Neuronal stem cell (in vitro differentiated cells): ENCODE measurements around the gene PRPH2.

Experiments used
- DNase-seq: peaks from one replicate; pipeline ENCODE4 v3.0.0-alpha.2; 2013; ENCODE audit warnings: low spot score
- H2AFZ ChIP-seq: one replicate; pipeline ENCODE4 v1.6.1; 2013; ENCODE audit warnings: mild to moderate bottlenecking, low read length, inconsistent platforms
- H2AK5ac ChIP-seq: 2 replicates; pipeline ENCODE4 v1.6.1; 2013; ENCODE audit warnings: low read depth, mild to moderate bottlenecking, inconsistent platforms, low read length, moderate library complexity, mixed read lengths
- H2BK120ac ChIP-seq: 2 replicates; pipeline ENCODE4 v1.6.1; 2013; ENCODE audit warnings: low read depth, mild to moderate bottlenecking, inconsistent platforms, low read length, moderate library complexity, mixed read lengths
- H2BK12ac ChIP-seq: one replicate; pipeline ENCODE4 v1.6.1; 2013; ENCODE audit warnings: low read length, inconsistent platforms
- H2BK15ac ChIP-seq: 2 replicates; pipeline ENCODE4 v1.6.1; 2013; ENCODE audit warnings: mild to moderate bottlenecking, low read length, inconsistent platforms, mixed read lengths
- H2BK5ac ChIP-seq: one replicate; pipeline ENCODE4 v1.6.1; 2013; ENCODE audit warnings: inconsistent platforms, mild to moderate bottlenecking, low read length, moderate library complexity
- H3K14ac ChIP-seq: one replicate; pipeline ENCODE4 v1.6.1; 2013; ENCODE audit warnings: low read length, inconsistent platforms
- H3K18ac ChIP-seq: 2 replicates; pipeline ENCODE4 v1.6.1; 2013; ENCODE audit warnings: low read length, inconsistent platforms
- H3K23ac ChIP-seq: 2 replicates; pipeline ENCODE4 v1.6.1; 2013; ENCODE audit warnings: low read depth, mild to moderate bottlenecking, mixed read lengths, low read length, inconsistent platforms; ENCODE audit not compliant: poor library complexity
- H3K27ac ChIP-seq: replicated peaks from 3 replicates; pipeline ENCODE4 v1.5.1; 2013; ENCODE audit warnings: low read length, inconsistent platforms
- H3K27me3 ChIP-seq, 3 experiments: 2 replicates each; pipeline ENCODE4 v1.6.1; 2013; ENCODE audit warnings: low read length in 3 of 3, mild to moderate bottlenecking in 2 of 3, inconsistent platforms in 1 of 3, low read depth in 1 of 3, mixed read lengths in 1 of 3, moderate library complexity in 1 of 3; ENCODE audit not compliant: control insufficient read depth in 3 of 3, insufficient read depth in 3 of 3
- H3K36me3 ChIP-seq, 2 donors: replicated peaks in 1 of 2; 2 replicates each; pipeline ENCODE4 v1.6.1; 2013; ENCODE audit warnings: low read length in 2 of 2; ENCODE audit not compliant: control insufficient read depth in 2 of 2, insufficient read depth in 2 of 2
- H3K4ac ChIP-seq: 2 replicates; pipeline ENCODE4 v1.6.1; 2013; ENCODE audit warnings: inconsistent platforms, mild to moderate bottlenecking, low read length, moderate library complexity
- H3K4me1 ChIP-seq, 2 donors: 1 replicate in 1 of 2; 2 replicates in 1 of 2; pipeline ENCODE4 v1.6.1; 2013; ENCODE audit warnings: low read length in 2 of 2, low read depth in 1 of 2; ENCODE audit not compliant: control insufficient read depth in 2 of 2, insufficient read depth in 1 of 2
- H3K4me2 ChIP-seq: one replicate; pipeline ENCODE4 v1.6.1; 2013; ENCODE audit warnings: mild to moderate bottlenecking, low read length, inconsistent platforms; ENCODE audit not compliant: insufficient read depth, poor library complexity, severe bottlenecking
- H3K4me3 ChIP-seq, 2 donors: 2 replicates each; pipeline ENCODE4 v1.5.1; 2013; ENCODE audit warnings: low read length in 2 of 2, mild to moderate bottlenecking in 2 of 2, inconsistent platforms in 1 of 2, moderate library complexity in 1 of 2
- H3K79me1 ChIP-seq: one replicate; pipeline ENCODE4 v1.6.1; 2013; ENCODE audit warnings: low read depth, mild to moderate bottlenecking, inconsistent platforms, low read length, moderate library complexity
- H3K9ac ChIP-seq: one replicate; pipeline ENCODE4 v1.6.1; 2013; ENCODE audit warnings: mild to moderate bottlenecking, low read depth, low read length, inconsistent platforms; ENCODE audit not compliant: poor library complexity
- H3K9me3 ChIP-seq, 2 donors: replicated peaks in 1 of 2; 2 replicates each; pipeline versions ENCODE3 to v1.6.1; 2013; ENCODE audit warnings: low read length in 2 of 2, mild to moderate bottlenecking in 2 of 2, inconsistent platforms in 1 of 2, low read depth in 1 of 2, mixed read lengths in 1 of 2, moderate library complexity in 1 of 2; ENCODE audit not compliant: control insufficient read depth in 2 of 2, insufficient read depth in 1 of 2
- H4K8ac ChIP-seq: one replicate; pipeline ENCODE4 v1.6.1; 2013; ENCODE audit warnings: low read depth, mild to moderate bottlenecking, inconsistent platforms, low read length, moderate library complexity
- H4K91ac ChIP-seq: one replicate; pipeline ENCODE4 v1.6.1; 2013; ENCODE audit warnings: low read length, low read depth, mild to moderate bottlenecking, inconsistent platforms; ENCODE audit not compliant: poor library complexity
- WGBS, 2 donors: extraction: QIAGEN DNeasy Blood & Tissue Kit; methylation state at CpG; one replicate each; pipeline ENCODE4 v1.1.7; 2013; ENCODE audit warnings: missing lambda C conversion rate in 2 of 2, mixed read lengths in 1 of 2; ENCODE audit not compliant: insufficient read length in 2 of 2, insufficient replicate concordance in 1 of 2; ENCODE audit errors: extremely low coverage in 2 of 2; 5-methylcytosine and 5-hydroxymethylcytosine counted together

PRPH2 gene

DNA sequence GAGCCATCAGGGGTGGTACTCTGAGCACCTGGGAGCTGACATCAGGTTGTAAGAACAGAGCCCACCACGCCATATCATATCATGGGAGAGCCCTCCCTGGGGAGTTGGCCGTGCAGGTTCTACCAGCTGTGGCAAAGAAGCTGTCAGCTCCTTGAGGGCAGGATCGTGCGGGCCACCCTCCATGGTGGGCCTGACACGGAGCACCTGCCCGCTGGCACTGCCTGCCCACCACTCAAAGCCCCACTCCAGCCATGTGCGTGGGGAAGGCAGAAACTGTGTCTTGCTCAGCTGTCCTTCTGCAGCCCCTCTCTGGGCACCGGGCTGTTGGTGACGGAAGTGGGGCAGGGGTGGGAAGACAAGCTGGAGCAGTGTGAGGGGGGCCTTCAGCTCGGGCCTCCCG, 14.3 kb downstream of the PRPH2 start:
- H3K18ac ChIP-seq, result peak overlapping the region; percentile 46
- no peak overlapping the region for H2BK120ac ChIP-seq
- H3K79me1 ChIP-seq, result no peaks in the 10 kb centered on the region
- peak overlapping the region; percentile 94 for H2BK15ac ChIP-seq
- H3K36me3 ChIP-seq, result no peaks in the 10 kb centered on the region
- H2BK5ac ChIP-seq, result peak overlapping the region; percentile 48
- no peak overlapping the region for H3K14ac ChIP-seq
- H3K4ac ChIP-seq, result peak overlapping the region; percentile 32
- H3K23ac ChIP-seq, result no peak overlapping the region
- H2BK12ac ChIP-seq, result peak overlapping the region; percentile 65
- peak overlapping the region; percentile 46 for H4K91ac ChIP-seq
- no peak overlapping the region for H3K4me2 ChIP-seq
- H3K4me1 ChIP-seq, result peaks cover 5 to 15% of the 10 kb centered on the region in 2 donors
- H3K9ac ChIP-seq, result peak overlapping the region; percentile 50
- no peak overlapping the region for H3K27ac ChIP-seq
- WGBS, 2 donors, result no CpG with 5 or more reads among the region's 11 CpGs
- peaks cover 0 to 4% (median 0%) of the 10 kb centered on the region in 3 experiments for H3K27me3 ChIP-seq
- H2AK5ac ChIP-seq, result peak overlapping the region; percentile 92
- no peak overlapping the region for H2AFZ ChIP-seq
- H4K8ac ChIP-seq, result no peak overlapping the region
- no peak overlapping the region for H3K4me3 ChIP-seq
- no peak for DNase-seq
- H3K9me3 ChIP-seq, result peaks cover 9 to 11% of the 10 kb centered on the region in 2 donors

DNA sequence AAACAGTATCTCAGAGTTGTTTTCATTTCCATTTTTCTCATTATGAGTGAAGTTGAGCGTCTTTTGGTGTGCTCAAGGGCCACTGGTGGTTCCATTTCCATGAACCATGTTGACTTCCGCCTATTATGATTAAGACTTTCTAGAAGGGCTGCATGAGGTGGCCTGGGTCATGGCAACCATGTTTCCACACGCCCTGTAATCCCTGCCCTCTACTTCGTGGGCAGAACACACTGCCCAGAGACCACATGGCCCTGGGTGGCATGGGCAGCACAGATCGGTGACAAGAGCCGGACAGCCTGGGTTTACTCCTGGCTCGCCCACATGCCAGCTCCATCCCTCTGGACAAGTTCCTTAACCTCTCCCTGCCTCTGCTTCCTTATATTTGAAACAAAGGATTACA, 14.8 kb downstream of the PRPH2 start:
- Histone ChIP-seq H3K4me2 (no peak overlapping the region), H3K23ac (no peak overlapping the region), H4K8ac (no peak overlapping the region), H3K18ac (no peak overlapping the region), H3K14ac (no peak overlapping the region), H3K9me3 (peaks cover 9 to 11% of the 10 kb centered on the region in 2 donors), H2BK12ac (no peak overlapping the region), H3K79me1 (no peaks in the 10 kb centered on the region), H3K4me1 (peaks cover 5 to 15% of the 10 kb centered on the region in 2 donors), H3K27ac (no peak overlapping the region), H2AK5ac (peak overlapping the region; percentile 92), H3K36me3 (no peaks in the 10 kb centered on the region), H2BK5ac (no peak overlapping the region), H3K27me3 (peaks cover 0 to 4% (median 0%) of the 10 kb centered on the region in 3 experiments), H3K4me3 (no peak overlapping the region), H2BK120ac (no peak overlapping the region), H3K9ac (no peak overlapping the region), H2AFZ (no peak overlapping the region), H2BK15ac (peak overlapping the region; percentile 94), H4K91ac (no peak overlapping the region), H3K4ac (no peak overlapping the region)
- no peak for DNase-seq
- WGBS, 2 donors, result no CpG with 5 or more reads among the region's 7 CpGs

DNA sequence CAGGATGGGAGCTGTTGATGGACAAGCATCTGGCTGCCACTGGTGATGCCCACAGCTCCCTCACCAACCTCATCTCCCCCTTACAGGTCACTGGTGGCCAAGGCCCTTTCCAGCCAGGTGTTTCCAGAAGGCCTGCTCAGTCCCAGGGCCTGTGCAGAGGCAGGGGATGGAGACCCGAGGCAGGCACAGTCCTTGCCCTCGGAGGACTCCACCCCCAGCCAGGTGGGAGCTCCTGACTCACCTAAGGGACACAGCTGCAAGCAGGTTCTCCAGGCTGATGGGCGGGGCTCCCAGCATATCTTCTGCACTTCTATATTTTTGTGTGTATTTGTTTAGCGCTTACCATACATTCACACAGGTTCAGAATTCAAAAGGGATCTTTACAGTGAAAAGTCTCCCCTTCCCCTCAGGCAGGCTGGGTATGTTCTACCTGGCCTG, 17.4 kb downstream of the PRPH2 start:
- no CpG with 5 or more reads among the region's 4 CpGs for WGBS, 2 donors
- H2BK15ac ChIP-seq, result peak overlapping the region; percentile 25
- no peak overlapping the region for H3K4me2 ChIP-seq
- H3K9ac ChIP-seq, result no peak overlapping the region
- no peak overlapping the region for H2BK120ac ChIP-seq
- H2BK5ac ChIP-seq, result no peak overlapping the region
- H3K9me3 ChIP-seq, result no peaks in the 10 kb centered on the region
- no peak overlapping the region for H3K18ac ChIP-seq
- peak overlapping the region; percentile 56 for H2AK5ac ChIP-seq
- H3K27ac ChIP-seq, result no peak overlapping the region
- no peak for DNase-seq
- H2AFZ ChIP-seq, result no peak overlapping the region
- no peaks in the 10 kb centered on the region for H3K36me3 ChIP-seq
- peaks cover 0 to 4% (median 0%) of the 10 kb centered on the region in 3 experiments for H3K27me3 ChIP-seq
- no peak overlapping the region for H3K4ac ChIP-seq
- peak overlapping the region; percentile 43 for H2BK12ac ChIP-seq
- no peak overlapping the region for H3K4me3 ChIP-seq
- no peaks in the 10 kb centered on the region for H3K79me1 ChIP-seq
- no peak overlapping the region for H4K8ac ChIP-seq
- no peak overlapping the region for H4K91ac ChIP-seq
- no peak overlapping the region for H3K23ac ChIP-seq
- H3K4me1 ChIP-seq, result peaks cover under 1 to 7% of the 10 kb centered on the region in 2 donors
- peak overlapping the region; percentile 42 for H3K14ac ChIP-seq

- Histone ChIP-seq H3K4ac (no peak overlapping the region), H3K4me1 (peaks cover 0 to 2% of the 10 kb centered on the region in 2 donors), H2BK15ac (peak overlapping the region; percentile 25), H2AK5ac (peak overlapping the region; percentile 56), H3K9ac (no peak overlapping the region), H3K23ac (peak overlapping the region; percentile 3), H2BK12ac (no peak overlapping the region), H3K27ac (no peak overlapping the region), H4K91ac (peak overlapping the region; percentile 6), H2AFZ (peak overlapping the region; percentile 79), H3K18ac (peak overlapping the region; percentile 12), H3K36me3 (no peaks in the 10 kb centered on the region), H3K27me3 (no peaks in the 10 kb centered on the region), H3K9me3 (no peaks in the 10 kb centered on the region), H2BK120ac (no peak overlapping the region), H3K79me1 (no peaks in the 10 kb centered on the region), H3K4me3 (no peak overlapping the region), H4K8ac (no peak overlapping the region), H3K4me2 (no peak overlapping the region), H3K14ac (no peak overlapping the region), H2BK5ac (no peak overlapping the region)
- DNase-seq, result no peak
- no CpG with 5 or more reads among the region's 24 CpGs for WGBS, 2 donors
These were observed 18.0 kb downstream of the PRPH2 start for GRCh38 chr6:42704251-42704936.
